HG03159 (cell line): Measurements from ENCODE around the gene HGS.

Source experiments
- ATAC-seq: cut with Tn5 transposase; IDR thresholded peaks from one replicate; pipeline ENCODE4 v1.9.1; 2021; ENCODE audit warnings: mild to moderate bottlenecking, moderate library complexity; ENCODE audit not compliant: unreplicated experiment

HGS gene

GRCh38 chr17:81715872-81716673 is 32.3 kb downstream of the HGS start:
- ATAC-seq, result no peak

DNA sequence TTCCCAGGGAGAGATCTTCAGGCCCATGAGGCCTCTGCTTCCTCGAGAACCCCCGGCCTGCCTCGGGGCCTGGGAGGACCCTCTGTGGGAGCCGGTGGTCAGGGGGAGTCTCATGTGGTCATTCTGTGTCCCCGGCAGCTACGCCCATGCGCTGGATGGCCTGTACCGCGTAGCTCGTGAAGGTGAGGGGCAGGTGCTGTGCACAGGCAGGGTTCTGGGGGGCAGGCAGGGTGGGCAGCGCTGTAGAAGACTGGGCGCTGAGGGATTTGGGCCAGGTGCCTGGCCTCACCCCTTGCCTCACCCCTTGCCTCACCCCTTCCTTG is 32.8 kb downstream of the HGS start:
- no peak for ATAC-seq

DNA sequence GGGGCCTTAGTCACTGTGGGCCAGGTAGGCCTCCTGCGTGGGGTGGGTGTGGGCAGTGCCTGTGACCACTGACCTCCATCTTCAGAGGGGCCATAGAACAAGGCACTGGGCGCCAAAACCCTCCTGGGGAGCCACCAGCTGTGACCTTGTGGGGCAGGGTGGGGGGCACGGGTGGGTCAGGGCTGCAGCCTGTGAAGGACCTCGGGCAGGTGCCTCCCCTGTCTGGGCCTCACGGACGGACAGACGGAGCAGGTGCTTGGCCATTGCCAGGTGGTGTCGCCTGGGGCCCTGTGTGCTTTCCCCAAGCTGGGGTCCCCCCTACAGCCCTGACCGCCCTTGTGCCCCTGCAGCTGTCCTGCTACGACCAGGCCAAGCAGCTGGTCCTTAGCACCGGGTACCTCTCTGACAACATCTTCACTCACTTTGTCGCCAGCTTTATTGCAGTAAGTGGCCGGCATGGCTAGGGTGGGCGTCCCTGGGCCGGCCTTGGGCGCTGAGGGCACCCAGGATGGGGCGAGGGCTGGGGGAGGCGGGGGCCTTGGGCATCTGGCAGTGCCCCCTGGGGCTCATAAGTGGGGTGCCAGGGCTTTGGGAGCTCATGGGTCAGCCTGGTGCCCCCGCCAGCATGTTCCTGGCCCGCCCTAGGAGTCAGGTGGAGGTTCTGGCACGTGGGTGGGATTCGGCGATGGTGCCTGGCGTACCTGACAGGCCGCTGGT is 33.4 kb downstream of the HGS start:
- no peak for ATAC-seq

DNA sequence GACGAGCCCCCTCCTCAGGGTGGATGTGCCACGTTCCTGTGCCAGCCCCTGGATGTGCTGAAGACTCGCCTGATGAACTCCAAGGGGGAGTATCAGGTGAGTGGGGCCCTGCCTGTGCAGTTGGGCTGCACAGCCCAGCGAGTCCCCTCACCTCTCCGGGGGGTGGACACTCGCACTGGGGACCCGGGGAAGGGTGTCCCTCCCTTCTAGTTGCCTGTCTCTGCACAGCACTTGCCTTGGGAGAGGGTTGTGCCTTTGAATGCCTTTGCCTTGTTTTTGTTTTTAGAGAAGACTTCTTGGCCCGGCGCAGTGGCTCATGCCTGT is 33.9 kb downstream of the HGS start:
- ATAC-seq, result no peak

- no peak for ATAC-seq
Observed at GRCh38 chr17:81719410-81720266, 35.8 kb downstream of the HGS start.

DNA sequence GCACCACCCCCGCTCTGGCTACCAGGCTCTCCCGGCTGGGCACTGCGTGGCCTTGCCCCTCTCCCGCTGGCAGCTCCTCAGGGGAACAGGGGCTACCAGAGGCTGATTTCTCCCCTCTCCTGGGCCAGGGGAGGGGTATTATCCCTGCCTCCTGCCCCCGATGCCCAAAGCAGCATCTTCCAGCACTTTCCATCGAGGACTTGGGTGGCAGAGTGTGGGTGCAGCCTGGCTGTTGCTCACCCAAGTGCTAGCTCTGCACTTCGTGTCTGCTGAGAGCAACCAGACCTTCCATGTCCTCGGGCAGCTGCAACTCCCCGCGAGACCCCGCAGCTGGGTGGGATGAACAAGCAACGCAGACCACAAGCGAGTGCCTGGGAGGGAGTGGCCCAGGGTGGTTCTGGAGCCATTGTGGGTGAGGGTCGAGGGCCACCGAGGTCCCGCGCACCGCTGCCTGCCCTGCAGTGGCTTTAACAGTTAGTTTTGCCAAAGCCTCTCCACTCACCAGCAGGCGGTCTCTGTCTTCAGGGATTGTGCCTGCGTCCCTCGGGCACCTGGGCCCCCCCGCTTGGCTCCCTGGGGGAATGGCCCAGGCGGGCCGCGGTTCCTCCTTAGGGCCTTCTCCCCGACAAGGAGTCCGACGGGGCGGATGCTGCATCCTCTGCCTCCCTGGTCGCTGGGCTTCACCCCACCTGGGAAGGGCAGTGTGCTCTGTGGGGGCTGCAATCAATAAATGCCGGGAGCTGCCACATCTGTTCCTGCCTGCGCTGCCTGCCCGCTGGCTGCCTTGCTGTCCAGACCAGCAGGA is 36.7 kb downstream of the HGS start:
- no peak for ATAC-seq

GRCh38 chr17:81722184-81723120 is 38.6 kb downstream of the HGS start:
- no peak for ATAC-seq

GRCh38 chr17:81723651-81724209 is 39.9 kb downstream of the HGS start:
- no peak for ATAC-seq

GRCh38 chr17:81725439-81725838 is 41.6 kb downstream of the HGS start:
- ATAC-seq, result no peak

DNA sequence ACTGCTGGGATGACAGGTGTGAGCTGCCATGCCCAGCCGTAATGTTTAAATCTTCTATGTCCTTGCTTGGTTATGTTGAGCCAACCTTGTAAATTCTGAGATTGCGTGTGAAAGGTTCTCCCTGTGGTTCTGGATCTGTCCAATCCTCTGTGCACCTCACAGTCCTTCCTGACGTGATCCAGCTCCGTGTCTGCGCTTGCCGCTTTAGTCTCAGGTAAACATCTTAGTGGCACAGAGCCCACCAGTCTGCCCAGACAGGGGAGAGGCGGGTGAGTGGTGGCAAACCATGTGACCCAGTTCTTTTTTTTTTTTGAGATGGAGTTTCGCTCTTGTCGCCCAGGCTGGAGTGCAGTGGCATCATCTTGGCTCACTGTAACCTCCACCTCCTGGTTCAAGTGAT is 42.2 kb downstream of the HGS start:
- no peak for ATAC-seq

GRCh38 chr17:81727324-81728031 is 43.7 kb downstream of the HGS start:
- ATAC-seq, result no peak

DNA sequence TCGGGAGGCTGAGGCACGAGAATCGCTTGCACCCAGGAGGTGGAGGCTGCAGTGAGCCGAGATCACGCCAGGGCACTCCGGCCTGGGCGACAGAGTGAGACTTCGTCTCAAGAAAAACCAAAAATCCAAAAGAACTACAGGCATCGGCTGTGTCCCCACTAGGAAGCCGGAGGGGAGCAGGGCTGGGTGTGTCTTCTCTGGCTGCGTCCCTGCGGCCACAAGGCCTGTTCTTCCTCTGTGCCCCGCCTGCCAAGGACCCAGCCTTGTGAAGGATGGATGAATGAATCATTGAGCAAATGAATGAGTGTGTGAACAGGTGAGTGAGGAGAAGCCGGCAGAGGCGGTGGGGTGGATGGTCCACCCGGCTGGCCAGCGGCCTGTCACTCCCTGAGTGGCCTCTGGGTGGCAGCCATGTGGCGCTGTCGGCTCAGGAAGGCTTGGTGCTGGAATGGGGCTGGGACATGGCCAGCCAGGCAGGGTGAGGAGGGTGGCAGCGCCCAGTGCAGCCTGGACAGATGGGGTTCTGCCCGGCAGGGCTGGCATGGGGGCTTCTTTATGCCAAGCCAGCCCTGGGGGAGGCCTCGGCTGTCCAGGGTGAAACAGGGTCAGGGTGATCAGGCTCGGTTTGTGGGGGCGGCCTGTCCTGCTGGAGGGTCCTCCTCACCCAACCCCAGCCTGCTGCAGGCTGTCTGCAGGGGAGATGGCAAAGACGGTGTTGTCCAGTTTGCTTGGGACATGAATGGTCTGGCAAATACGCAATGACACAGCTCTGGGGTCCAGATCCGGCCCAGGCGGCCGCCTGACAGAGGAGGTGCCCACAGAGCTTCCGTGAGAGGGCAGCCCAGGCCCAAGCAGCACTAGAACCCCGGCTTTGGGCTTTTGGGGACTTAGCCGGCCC is 49.9 kb downstream of the HGS start:
- no peak for ATAC-seq

GRCh38 chr17:81734405-81735263 is 50.8 kb downstream of the HGS start:
- ATAC-seq, result no peak

GRCh38 chr17:81735264-81736102 is 51.7 kb downstream of the HGS start:
- ATAC-seq, result no peak

DNA sequence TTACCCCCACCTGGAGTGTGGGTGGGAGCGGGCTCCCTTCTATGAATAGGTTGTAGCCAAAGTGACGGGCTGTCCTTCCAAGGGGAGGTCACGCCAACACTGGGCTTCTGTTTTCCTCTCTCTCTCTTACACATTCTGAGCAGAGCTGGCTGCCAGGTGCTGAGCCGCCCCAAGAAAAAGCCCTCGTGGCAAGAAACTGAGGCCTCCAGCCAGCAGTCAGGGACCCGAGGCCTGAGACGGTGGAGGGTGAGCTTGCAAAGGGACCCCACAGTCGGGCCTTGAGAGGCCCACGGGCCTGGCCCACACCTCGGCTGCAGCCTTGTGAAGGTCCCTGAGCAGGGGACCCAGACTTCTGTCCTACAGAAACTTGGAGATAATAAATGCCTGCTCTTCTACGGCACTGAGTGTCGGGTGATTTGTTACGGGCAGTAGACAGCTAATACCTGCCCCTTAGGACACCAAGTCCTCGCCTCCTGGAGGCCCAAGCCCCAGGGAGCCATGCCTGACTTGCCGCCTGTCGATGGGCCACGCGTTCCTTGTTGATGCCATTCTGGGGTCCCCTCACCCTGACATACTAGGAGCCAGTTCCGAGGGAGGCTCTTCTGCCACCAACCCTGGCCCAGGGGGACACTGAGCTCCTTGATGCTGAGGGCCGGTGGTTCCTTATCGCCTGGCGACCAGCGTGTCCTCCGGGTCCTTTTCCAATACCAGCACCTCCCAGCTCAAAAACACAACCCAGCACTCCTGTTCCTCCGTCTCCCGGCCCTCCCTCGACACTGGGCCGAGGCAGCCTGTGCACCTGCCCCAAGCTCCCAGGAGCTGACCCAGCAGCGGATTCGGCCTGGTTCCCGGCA is 54.4 kb downstream of the HGS start:
- no peak for ATAC-seq
